Measurements from ENCODE around the gene NF1.

Gene NF1

DNA sequence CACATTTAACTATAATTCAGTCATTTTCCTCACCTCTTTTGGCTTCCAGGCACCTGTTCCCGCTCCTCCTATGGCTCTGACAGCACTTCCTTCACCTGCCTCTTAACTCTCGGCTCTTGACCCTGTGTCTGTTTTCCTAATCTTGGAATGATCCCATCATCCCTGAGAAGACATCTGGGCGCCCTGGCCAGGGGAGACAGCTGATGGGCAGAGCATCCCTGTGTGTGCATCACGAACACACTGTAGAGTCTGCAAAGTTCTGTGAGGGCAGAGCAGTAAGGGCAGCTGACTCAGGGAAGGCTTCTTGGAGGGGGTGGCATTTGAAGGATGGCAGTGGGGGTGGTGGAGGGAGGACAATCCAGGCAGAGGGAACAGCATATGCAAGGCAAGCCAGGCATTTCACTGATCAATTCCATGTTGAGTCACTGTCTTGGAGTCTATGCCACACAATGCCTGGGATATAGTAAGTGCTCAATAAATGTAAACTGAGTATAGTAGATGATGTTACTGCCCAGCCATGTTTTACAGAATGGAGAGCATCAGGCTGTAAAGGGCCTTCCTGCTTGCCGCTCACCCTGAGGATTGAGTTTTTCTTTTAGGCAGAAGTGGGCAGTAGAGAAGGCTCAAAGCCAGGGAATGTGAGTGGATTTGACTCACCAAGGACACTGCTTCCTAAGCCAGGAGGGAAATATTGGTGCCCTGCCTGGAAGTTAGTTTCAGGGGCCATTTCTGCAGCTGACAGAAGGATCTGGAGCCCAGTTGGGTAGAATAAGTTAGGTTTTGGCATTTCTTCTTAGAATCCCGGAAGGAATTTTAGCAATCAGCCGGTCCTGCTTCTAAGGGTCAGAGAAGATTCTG lies 290.9 kb downstream of the NF1 start:
- DNase-seq (ENCODE audit: low read depth, low spot score): no peak

GRCh38 chr17:31386542-31387075 lies 291.8 kb downstream of the NF1 start:
- DNase-seq (ENCODE audit: low read depth, low spot score): no peak

- no peak for DNase-seq (ENCODE audit: low read depth, low spot score)
Measured at GRCh38 chr17:31387438-31387837, 292.7 kb downstream of the NF1 start.

DNA sequence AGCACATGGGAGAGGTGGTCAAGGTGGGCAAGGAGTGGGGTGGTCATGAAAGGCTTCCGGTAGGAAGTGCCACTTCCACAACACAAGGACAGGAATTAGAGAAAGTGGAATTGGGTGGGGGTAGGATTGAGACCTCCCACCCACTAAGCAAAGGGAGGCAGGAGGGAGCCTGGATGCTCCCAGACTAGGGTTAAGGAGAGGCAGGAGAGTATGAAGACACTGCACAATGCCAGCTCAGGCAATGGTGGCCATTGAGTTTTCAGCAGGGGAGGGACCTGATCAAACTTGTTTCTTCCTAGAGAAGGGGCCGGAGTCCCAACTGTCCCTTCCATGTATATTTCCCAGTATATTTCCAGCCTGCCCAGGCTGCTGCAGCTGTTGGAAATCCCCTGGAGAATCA lies 293.6 kb downstream of the NF1 start:
- DNase-seq (ENCODE audit: low read depth, low spot score): no peak

- no peak for DNase-seq (ENCODE audit: low read depth, low spot score)
Measured at GRCh38 chr17:31388770-31389656, 294.2 kb downstream of the NF1 start.

DNA sequence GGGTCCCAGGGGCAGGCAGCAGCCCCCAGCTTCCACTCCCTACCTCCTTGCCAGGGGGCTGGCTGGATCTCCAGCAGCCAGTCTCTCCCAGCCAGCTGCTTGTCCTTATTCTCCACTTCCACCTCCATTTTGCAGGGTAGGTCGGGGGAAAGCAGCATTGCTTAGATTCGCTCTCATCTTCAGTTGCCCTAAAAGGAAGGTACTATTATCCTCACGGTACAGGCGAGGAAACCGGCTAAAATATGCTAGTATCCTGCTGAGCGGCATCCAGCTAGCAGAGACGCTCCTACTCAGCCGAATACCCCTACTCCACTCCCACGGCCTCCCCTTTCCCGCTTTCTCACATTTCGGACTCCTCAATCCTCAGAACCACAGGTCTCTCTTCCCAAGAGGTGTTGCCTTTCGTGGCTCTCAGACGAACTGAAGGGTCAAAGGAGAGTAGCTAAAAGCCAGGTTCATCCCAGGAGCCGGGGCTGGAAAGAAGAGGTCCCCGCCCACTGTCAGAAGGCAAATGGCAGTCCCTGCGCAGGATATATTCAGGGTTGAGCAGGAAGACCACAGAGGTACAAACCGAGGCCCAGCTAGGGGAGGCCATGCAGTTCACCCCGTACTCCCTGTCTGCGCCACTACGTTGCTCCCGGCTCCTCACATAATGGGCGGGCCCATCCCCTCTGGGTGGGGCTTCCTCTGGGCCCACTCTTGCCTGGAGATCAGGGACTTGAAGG lies 295.0 kb downstream of the NF1 start:
- DNase-seq (ENCODE audit: low read depth, low spot score): no peak

DNA sequence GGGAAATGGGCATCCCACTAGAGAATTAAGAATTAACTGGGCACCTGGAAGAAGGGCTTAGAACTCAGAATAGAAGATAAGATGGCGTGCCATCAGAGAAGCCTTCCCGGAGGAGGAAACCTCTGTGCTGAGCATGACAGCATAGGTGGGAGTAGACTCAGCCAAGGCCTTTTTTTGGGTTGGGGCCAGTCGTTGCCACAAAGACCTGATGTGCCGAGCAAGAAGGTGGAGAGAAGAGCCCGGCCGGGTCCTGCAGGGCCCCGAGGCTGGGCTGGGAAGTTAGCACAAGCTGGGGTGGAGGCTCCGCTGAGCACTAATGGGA lies 295.6 kb downstream of the NF1 start:
- no peak for DNase-seq (ENCODE audit: low read depth, low spot score)

- no peak for DNase-seq (ENCODE audit: low read depth, low spot score)
Measured at GRCh38 chr17:31390748-31391495, 296.1 kb downstream of the NF1 start.

DNA sequence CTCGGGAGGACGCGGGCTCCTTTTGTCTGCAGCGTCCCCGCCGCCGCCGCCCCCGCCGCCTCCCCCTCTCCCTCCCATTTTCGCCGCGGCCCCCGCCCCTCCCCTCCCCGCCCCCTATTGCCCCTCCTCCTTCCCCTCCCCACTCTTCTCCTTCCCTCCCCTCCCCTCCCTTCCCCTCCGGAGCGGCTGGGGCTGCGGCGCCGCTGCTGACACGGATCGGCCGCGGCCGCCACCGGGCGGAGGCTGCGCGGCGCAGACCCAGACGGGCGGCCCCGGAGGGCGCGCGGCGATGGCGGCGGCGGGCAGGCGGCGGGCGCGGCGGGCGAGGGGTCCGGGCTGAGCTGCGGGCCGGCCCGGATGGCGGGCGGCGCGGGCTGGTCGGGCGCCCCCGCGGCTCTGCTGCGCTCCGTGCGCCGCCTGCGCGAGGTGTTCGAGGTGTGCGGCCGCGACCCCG lies 296.7 kb downstream of the NF1 start, which contains the start of gene RAB11FIP4:
Gene RAB11FIP4, plus strand, starts transcription at position 180 of the 454 bp plus-strand sequence. Its CDS starts 178 bp downstream, at position 358.
- no peak for DNase-seq (ENCODE audit: low read depth, low spot score)

- no peak for DNase-seq (ENCODE audit: low read depth, low spot score)
Measured at GRCh38 chr17:31392002-31392855, 297.5 kb downstream of the NF1 start.

GRCh38 chr17:31392856-31393748 lies 298.3 kb downstream of the NF1 start:
- DNase-seq (ENCODE audit: low read depth, low spot score): no peak

DNA sequence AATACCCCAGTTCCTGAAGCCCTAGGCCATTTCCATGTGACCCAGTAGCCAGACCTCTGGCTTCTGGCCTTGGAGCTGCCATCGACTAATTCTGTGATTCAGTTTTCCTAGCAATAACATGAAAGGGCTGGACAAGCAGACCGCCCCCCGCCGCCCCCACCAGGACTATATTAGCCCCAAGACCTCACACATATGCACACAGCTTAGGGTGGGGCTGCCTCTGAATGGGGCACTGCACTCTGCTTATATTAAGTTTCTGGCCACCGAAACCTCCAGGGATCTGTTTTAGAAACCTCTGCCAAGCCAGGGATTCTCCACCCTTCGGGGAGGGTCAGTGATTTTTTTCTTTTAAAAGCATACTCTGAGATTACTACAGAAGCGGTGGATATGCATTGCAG lies 299.0 kb downstream of the NF1 start:
- DNase-seq (ENCODE audit: low read depth, low spot score): no peak

DNA sequence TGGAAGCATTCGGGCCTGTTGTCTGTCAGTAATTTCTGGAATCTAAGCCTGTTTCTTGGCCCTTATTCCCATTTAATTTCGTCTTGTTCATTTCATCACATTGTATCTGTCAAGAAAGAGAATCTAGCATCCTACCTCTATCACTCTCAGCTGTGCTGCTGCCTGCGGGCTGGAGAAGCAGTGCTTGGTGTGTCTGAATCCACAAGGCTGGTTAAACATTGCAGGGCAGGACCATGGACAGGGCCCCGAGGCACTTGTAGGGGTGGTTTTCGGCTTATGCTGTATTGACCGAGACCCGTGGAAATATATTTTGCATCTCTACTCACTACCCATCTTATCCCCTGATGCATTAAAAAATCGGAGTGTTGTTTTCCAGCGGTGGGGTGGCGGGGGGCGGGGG lies 299.8 kb downstream of the NF1 start:
- DNase-seq (ENCODE audit: low read depth, low spot score): no peak

DNA sequence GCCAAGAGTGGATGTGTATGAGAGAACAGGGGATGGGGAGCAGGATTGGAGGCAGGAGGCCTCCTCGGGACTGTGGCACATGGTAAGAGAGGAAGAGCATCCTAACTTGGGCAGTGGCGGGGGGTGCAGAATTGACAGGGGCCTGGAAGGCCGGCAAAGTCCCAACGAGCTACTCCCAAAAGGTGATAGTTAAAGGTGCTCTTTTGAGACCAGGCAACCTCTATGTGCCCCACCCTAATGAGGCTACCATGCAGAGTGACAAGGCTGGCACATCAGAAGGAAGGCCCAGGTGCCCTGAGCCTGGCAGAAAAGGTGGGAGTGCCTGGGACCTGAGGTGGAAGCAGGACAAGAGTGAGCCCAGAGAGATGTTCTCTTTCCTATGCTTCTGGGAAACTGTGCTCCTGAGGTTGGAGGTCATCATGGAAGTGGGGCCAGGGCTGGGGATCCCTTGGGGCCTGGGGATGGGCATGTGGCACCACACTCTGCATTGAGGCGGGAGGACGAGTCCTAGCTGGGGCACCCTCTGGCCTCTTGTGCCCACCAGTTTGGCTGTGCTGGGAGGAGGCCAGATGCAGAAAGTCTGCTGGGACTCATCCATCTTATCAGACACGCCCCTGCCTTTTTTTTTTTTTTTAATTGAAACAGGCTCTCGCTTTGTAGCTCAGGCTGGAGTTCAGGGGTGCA lies 302.6 kb downstream of the NF1 start:
- no peak for DNase-seq (ENCODE audit: low read depth, low spot score)

DNA sequence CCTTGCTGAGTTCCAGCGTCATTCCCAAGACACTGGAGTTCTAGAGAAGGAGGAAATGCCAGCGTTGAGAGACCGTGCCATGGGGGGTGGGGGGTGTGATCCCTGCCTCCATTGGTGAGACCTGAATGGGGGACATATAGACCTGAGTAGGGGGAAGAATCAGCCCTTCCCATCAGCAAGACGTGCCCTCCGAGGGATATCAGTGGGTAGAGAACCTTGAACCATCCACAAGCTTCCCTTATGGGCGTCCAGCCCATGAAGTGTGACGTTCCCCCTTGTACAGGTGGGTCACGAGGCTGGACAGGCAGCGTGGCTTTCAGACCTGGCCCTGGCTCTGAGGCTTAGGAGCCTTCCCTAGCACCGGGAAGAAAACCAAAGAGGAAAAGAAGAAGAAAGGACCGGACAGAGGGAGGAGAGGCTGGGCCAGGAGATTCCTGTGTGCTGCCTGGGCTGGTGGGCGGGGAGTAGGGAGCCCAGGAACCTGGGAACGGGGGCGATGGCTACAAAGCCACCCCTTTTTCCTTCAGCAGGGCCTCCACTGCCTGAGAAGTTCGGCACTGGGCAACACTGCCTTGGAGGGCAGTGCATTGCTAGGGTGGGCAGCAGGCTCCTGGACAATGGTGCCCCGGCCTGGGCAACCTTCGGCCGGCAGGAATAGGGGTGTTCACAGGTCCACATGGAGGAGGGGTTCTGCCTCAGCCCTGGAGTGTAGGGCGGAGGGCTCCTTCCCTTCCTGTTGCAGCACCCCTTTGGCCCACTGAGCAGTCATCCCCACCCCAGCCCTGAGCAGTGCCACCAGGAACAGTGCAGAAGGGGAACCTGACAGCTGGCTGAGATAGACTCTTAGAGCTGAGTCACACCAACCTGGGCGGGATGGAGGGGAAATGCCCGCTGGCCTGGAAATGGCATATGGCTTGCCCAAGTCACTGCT lies 303.9 kb downstream of the NF1 start:
- DNase-seq (ENCODE audit: low read depth, low spot score): no peak

- no peak for DNase-seq (ENCODE audit: low read depth, low spot score)
Measured at GRCh38 chr17:31400481-31400950, 305.7 kb downstream of the NF1 start.
